ENCODE measurements around the gene FGF18.

DNA sequence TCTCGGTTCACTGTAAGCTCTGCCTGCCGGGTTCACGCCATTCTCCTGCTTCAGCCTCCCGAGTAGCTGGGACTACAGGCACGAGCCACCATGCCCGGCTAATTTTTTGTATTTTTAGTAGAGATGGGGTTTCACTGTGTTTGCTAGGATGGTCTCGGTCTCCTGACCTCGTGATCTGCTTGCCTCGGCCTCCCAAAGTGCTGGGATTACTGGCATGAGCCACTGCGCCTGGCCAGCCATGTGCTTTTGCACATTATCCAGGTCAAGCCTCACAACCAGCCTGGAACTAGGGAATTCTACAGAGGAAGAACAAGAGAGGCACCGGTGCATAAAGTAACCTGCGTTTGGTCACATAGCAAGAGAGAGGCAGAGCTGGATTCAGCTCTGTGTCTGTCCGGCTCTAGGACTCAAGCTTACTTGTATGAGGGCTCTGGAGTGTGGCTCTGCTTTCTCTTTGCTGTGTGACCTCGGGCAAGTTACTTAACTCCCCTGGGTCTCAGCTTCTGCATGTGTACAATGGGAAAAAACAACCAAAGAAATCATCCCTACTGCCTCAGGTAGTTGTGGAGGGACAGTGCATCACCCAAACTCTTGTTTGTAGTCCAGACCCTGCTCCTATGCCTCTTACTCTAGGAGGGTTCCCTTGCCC is 6.3 kb downstream of the FGF18 start:
- TF ChIP-seq, protein P1, sequence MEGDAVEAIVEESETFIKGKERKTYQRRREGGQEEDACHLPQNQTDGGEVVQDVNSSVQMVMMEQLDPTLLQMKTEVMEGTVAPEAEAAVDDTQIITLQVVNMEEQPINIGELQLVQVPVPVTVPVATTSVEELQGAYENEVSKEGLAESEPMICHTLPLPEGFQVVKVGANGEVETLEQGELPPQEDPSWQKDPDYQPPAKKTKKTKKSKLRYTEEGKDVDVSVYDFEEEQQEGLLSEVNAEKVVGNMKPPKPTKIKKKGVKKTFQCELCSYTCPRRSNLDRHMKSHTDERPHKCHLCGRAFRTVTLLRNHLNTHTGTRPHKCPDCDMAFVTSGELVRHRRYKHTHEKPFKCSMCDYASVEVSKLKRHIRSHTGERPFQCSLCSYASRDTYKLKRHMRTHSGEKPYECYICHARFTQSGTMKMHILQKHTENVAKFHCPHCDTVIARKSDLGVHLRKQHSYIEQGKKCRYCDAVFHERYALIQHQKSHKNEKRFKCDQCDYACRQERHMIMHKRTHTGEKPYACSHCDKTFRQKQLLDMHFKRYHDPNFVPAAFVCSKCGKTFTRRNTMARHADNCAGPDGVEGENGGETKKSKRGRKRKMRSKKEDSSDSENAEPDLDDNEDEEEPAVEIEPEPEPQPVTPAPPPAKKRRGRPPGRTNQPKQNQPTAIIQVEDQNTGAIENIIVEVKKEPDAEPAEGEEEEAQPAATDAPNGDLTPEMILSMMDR (IDR thresholded peaks at IDR 0.05; ENCODE audit: insufficient read depth, low read depth, low read length): no peak
- TF ChIP-seq EZH2 (IDR thresholded peaks at IDR 0.05; ENCODE audit: insufficient read depth, low read length): no peak
